DMS79 treated with DMSO at 0.1 percent for 48 hours (cell line): ENCODE results near the gene MED13L.

Experiments
- DNase-seq: peaks from one replicate; lab custom pipeline; 2025; lab: John Stamatoyannopoulos, UW

Gene MED13L

DNA sequence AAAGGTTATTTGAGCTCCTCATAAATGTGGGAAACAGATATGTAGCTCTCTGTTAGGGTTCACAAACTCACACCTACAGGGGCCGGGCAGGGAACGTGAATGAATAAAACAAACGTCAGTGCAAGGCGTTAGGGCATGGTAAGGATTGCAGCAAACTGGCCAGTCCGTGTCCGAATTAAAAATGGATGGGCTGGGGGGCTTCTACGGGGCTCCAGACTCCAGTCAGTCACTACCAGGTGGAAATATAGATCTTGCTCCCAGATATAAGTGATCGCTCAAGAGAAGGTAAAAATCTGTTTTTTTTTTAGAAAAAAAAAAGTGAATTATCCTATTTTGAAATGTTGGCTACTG is 333.1 kb downstream of the MED13L start:
- DNase-seq = no peak

DNA sequence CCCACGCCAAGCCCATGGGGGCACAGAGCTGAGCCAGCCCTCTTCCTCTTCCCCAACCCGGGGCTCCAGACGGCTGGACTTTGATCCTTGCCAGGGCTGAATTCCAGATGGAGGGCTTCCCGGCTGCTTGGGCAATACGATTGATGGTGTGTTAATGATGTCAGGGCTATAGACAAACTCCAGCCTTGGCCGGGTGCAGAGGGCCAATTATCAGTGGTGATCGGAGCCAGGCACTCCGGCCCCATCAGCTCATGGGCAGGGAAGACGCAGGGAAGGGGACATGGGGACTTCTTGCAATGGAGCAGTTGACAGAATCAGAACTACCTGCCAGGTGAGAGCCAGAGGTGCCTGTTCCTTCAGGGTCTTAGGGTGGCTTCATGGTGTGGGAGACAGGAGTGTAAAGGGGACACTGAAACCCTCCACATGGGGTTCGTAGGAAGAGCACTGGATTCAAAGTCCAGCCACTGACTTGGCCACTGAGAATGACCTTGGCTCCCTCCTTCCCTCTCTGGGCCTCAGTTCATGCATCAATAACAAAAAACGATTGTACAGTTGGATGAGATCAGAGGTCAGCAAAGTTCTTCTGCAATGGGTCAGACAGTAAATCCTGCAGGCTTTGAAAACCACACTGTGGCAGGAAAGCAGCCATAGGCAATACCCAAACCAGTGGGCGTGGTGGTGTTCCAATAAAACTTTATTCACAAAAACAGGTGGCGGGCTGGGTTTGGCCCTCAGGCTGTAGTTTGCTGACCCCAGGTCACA is 333.7 kb downstream of the MED13L start:
- no peak for DNase-seq

DNA sequence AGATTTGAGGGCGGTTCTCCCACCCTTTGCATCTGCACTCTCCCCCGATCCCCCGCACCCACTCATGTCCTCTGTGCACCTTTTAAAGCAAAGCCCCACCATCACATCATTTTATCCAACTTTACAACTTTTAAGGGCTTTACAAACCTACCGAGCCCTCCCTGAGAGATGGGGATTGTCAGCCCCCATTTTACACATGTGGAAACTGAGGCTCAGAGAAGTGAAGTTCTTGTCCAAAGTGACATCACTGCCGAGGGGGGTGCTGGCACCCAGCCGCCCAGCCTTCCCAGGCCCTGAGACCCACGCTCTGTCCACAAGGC is 334.2 kb downstream of the MED13L start:
- DNase-seq = no peak

DNA sequence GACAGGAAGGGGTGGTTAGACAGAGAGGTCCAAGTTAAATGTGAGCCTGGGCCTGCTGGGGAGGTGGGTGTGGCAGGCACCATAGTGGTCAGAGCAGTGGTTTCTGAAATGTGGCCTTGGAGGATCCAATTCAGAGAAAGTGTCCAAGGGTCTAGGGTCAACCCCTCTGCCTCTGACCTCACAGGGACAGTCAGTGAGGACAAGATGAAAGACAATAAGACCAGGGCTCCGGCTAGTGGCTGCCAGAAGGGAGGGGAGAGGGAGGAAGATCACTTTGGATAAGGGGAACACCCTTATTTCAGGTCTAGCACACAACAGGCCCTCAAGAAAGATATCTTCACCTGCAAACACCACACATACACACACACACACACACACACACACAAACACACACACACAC is 335.1 kb downstream of the MED13L start:
- DNase-seq = no peak

DNA sequence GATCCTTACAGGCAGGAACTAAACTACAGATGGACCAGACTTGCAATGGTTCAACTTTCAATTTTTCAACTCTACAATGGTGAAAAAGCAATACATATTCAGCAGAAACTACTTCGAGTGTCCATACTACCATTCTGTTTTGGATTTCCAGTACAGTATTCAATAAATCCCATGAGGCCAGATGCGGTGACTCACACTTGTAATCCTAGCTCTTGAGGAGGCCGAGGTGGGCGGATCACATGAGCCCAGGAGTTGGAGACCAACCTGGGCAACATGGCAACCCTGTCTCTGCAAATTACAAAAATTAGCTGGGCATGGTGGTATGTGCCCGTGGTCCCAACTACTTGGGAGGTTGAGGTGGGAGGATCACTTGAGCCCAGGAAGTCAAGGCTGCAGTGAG is 336.1 kb downstream of the MED13L start:
- no peak for DNase-seq

DNA sequence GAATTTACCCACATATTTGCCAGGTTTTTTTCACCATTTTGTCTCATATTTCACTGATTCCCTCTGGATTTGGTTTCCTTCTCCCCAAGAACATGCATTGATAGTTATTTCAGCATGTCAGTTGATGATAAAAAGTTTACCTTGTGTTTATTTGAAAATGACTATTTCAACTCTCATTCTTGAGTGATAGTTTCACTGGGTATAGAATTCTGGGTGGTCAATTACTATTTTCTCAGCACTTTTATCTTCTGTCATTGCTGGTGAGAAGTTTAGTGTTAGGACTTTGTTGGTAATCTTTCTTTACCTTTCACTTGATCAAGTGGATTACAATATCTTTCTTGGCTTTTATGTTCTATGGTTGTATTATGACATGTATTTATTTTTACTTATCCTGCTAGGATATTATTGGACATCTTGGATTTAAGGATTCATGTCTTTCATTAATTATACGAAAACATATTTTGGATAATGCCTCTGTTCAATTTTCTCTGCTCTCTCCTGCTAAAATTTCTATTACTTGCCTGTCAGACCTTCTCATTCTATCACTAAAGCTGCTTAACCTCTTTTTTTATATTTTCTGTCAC is 338.6 kb downstream of the MED13L start:
- DNase-seq = no peak

DNA sequence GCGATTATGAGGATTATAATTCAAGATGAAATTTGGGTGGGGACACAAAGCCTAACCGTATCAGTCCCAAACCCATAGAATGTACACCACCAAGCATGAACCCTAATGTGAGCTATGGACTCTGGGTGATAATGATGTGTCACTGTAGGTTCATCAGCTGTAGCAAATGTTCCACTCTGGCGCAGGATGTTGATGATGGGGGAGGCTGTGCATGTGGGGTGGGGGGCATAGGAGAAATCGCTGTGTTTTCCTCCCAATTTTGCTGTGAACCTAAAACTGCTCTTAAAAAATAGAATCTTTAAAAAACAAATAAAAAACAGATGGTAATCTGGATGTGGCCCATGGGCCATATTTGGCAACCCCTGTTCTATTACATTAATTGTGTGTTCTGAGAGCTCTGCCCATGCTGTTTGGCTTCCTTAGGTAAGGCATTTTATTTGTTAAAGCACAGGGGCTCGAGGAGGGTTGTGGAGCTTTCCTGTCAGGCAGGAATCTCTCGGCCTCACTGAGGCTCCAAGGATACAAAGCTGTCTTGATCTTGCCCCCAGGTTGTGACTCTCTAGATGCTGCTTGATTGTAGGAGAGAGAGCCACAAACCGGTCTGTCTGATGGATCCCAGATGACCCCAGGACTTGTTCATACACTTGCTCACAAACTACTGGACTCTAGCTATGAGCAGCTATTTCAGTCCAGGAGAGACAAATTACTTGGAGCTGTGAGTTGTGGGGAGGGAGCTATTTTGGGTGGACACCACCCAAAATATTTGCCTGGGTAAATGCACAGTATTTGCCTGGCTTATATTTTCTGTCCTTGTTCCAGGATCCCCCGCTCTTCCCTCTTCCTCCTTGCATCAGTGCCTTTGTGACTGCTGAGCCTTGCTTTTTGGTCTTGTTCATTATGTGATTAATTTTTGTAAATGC is 340.2 kb downstream of the MED13L start:
- DNase-seq = no peak

DNA sequence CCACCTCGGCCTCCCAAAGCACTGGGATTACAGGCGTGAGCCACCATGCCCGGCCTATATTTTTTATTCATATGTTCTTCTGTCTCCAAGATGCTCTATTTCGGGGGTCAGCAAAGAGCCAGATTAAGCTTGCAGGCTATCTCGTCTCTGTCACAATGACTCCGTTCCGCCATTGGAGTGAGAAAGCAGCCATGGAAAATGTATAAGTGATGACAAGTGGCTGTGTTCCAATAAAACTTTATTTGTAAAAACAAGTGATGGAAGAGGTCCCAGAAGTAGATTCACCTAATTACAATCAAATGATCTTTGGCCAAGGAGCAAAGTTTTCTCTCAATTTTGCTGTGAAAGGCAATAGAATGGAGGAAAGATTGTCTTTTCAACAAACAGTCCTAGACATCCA is 342.6 kb downstream of the MED13L start:
- no peak for DNase-seq

DNA sequence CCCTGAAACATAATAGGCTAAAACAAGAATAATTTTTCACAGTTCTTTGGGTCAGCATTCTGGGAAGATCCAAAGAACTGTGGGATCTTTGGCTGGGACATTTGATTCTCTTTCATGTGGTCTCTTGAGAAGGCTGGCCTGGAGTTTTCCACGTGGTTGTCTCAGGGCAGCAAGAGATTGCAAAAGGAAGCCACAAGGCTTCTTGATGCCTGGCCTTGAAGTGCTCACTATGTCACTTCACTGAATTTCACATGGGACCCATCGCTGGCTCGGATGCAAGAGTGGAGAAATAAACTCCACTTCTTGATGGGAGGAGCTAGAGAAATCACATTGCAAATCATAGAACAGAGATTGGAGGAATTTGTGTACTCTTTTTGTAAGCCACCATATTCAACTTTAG is 343.4 kb downstream of the MED13L start:
- DNase-seq = no peak

DNA sequence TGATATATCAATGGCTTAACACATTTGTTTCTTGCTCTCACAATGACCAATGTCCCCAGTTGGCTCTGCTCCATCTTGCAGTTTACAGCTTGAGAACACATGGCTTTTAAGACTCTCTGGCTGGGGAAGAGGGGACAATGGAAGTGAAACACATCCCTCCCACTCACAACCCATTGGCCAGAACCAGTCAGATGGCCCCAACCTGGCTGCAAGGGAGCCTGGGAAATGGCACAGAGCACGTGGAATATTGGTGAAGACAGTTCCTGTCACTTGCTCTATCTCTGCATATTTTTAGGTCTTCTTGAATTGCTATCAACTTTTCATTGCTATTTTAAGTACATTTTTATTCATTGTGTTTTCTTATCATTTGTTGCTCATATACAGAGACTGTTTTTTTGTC is 345.4 kb downstream of the MED13L start:
- DNase-seq = no peak

DNA sequence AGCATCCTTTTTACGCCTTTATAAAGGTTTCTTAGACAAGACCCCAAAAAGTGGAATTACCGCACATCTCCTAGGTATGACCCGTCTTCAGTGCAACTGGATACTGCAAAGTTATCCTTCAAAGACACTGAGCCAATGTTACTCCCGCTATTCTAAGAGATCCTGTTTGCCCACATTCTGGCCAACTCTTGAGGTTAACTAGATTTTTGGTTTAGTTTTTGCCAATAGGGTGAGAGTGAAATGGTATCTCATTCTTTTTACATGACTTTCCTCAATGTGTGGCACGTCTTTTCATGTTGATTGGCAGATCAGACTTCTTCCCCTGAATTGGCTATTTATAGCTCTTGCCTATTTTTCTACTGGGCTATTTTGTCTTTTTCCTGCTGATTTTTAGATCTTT is 347.2 kb downstream of the MED13L start:
- DNase-seq = no peak

DNA sequence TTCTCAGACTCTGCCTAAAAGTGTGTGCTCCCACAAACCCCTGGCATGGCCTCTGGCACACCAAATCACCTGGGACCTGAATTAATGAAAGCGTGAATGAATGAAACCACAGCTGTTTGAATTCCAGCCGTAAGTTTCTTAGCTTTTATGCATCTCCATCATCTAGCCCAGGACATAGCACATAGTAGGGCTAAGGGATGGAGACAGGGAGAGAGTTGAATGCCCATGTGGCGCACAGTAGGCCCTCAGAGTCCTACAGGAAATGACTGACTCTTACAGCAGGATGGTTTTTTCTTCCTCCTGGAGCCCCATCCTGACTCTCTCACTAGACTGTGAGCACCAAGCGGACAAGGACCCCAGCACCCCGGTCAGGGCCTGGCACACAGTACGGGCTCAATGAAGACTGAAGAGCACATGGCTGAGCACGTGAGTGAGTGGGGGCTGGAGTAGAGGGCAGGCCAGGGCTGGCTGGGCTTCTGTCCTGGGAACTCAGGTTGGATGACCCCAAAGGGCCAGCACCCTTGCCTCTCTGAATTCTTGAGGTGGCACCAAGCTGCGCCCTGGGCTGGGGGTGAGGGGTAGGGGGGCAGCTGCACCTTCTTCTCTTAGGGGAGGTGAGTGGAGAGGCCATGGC is 351.3 kb downstream of the MED13L start:
- no peak for DNase-seq

DNA sequence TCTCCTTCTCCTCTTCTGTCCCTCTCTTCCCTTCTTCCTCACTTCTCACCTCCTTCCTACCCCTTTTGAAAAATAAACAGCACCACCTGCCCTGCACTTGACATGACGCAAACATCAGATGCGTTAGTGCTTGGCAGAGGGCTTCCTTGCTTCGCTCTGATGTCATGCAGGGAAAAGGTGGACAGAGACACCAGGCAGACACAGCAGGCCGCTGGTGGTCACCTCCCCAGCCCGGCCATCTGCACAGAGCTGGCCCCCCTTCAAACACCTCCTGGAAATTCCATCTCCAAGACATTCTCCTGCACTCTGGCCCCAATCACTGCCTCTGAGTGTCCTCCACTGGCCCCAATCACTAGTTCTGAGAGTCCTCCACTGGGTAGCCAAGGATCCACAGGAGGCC is 353.6 kb downstream of the MED13L start:
- no peak for DNase-seq

DNA sequence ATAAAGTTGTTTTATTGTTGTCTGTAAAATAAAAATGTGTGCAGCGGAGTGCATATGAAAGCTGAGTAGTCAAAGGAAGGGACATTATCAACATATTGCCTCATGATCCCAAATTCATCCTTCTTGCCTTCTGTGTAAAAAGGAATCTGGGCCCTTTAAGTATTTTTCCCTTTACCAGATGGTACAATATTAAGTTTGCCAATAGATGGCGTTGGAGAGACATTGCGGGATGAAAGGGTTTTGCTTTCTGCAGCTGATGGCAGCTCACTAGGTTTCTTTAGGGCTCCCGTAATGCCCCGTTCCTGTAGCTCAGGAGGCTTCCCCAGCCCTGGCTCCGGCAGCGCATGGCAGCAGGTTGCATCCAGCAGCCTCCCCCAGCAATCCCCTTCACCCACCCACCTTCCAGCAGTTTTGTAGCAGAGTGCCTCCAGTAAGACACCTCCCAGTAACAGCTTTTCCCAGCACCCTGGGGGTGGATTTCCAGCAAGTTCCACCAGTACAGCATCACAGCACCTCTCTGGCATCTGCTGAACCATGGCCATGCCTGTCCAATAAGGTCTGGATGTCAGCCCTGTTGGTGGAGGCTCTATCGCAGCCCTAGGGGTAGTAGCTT is 354.4 kb downstream of the MED13L start:
- no peak for DNase-seq

DNA sequence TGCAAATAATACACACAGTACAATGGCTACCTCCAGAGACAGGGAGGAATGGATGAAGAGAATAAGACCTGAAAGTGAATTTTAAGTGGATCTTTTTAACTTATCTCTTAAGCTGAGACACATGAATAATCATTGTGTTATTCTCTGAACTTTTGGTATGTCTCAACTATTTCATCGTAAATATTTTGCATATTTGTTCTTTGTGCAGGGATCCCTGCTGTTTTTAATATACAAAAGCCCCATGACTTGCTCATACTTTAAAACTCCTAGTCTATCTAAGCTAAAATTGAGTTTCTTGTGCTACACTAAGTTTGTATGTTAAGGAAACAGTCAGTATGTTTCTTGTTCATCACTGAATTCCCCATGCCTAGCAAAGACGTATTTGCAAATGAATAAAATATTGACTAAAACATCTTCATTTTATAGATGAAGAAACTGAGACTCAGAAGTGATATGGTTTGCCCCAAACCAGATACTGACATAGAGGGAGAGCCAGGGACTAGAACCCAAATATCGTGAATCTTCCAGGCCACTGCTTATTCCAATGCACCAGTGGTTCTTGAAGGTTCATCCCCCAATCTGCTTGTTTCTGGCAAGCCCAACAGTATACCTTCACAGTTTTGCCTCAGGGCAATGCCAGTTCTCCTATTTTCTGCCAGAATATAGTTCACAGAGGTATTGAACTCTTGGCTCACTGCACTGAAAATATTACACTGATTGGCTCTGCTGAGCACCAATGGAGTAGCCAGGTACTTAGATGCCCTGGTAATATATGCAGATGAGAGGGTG is 356.9 kb downstream of the MED13L start:
- no peak for DNase-seq

DNA sequence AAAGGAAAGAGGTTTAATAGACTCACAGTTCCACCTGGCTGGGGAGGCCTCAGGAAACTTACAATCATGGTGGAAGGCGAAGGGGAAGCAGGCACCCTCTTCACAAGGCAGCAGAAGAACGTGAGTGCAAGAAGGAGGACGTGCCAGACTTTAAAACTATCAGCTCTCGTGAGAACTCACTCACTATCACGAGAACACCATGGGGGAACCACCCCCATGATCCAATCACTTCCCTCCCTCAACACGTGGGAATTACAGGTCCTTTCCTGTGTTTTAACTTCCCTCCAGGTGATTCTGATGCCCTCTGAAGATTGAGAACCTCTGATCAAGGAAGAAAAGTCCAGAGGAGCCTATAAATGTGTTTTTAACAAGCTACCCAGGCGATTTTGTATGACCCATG is 358.7 kb downstream of the MED13L start:
- DNase-seq = no peak

DNA sequence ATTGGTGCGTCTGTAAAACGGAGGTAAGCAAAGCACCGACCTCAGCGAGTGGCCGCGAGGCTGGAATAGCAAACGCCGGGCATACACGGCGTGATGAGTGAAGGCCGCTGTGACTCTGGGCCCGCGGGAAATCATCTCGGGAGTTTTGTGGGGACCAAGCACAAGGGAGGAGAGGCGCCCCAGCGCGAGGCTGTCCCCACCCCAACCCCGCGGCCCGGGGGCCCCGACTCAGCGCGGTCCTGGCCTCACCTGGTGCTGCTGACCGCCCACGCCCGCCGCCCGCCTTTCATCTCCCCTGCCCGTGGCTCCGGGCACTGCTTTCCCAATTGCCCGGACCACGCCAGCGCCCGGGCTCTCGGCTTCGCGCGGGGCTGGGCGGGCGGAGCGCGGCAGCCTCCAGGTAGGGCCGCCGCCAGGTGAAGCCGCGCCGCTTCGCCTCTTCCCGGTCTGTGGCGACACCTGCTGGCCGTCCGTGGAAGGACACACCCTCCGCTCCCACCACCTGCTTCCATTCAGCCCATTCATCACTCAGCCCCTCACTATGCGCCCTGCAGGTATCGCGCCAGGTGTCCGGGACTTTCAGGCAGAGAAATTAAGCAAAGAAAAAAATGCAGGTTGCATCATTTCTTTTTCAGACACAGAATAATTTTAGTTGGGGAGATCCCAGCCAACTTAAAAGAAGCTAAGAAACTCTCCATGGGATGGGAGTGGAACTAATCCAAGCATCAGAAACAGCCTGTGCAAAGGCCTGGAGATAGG is 360.4 kb downstream of the MED13L start:
- peak; percentile 88 for DNase-seq

DNA sequence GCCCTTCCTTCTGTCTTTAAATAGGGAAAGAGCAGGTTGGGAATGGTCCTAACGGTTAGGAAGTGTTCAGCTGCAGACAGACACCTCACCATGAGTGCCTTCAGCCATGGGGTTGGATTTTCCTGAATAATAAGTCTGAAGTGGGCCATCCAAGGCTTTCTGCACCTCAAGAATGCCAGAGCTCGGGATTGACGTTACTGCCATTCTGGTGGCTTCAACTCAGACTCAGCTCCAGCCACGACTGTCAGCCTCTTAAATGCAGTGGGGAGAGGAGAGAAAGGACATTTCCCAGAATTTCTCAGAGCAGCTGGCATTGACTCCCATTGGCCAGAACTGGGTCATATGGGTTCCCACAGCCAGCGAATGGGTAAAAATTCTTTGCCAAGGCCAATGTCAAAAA is 363.4 kb downstream of the MED13L start:
- no peak for DNase-seq

DNA sequence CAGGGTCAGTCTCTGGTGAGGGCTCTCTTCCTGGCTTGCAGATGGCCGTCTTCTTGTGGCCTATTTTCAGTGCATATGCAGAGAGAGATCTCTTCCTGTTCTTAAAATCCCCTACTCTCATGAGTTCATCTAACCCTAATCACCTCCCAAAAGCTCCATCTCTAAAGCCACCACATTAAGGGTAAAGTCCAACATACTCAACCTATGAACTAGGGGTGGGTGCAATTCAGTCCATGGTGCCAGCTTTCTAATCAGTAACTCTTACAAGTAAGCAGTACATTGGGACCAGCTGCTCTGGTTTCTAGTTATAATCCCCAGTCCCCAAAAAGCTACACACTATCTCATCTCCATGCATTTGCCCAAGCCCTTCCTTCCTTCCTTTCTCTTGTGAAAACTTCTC is 365.1 kb downstream of the MED13L start:
- no peak for DNase-seq

DNA sequence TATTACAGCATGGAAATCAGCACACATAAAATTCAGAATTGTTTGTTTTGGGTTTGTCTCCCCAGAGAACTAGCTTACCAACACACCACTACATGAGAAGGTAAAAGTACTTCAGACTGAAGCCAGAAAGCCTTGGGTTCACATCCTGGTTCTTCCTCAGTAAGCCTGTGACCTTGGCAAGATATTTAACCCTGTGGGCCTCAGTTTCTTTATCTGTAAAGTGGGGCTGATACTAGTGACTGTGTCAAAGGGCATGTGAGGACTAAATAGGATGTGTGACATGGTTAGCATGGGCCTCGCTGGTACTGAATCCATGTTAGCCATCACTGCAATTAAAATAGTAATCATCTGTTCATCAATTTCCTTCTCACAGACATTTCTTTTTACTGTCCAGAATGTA is 366.1 kb downstream of the MED13L start:
- DNase-seq = no peak

DNA sequence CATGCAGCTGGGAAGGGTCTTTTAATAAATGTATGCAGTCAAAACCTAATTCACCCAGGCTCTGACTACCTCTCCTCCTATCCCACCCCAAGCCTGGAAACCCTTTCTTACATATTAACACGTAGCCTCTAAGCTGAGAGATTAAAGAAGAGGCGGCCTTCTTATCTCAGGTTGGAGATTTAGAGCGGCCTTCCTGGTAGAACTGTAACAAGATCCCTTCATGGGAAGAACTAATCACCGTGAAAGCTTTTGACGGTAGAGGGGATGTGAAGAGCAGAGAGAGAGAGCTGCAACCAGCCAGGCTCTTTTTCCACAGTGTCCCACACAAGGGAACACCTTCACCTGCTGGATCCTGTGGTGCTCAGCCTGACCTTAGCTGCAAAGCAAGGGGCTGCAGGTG is 367.4 kb downstream of the MED13L start:
- DNase-seq = peak; percentile 79
